OCI-LY7 (cell line): ENCODE data around the gene BTBD9. TPM values are rescaled to one million over a fixed set of nuclear protein-coding genes. Genes with fewer than 3 reads are reported as not detected.

ENCODE experiments used
- BruUV-seq: library from RNA; stranded (reverse); fragments of 400-500 nt; replicated peaks from 2 replicates; lab custom pipeline; 2021; lab: Mats Ljungman, UMichigan
- CTCF ChIA-PET: fragments of 300-600 bp; sonication (Branson Sonifier 250); formaldehyde crosslinking; loops from one replicate; lab custom pipeline; 2022; ENCODE audit warnings: antibody characterized with exemption; ENCODE audit not compliant: unreplicated experiment; lab: Charles Lee
- POLR2A ChIA-PET: fragments of 300-600 bp; sonication (Branson Sonifier 250); formaldehyde crosslinking; loops from one replicate; lab custom pipeline; 2022; ENCODE audit warnings: antibody characterized with exemption; lab: Charles Lee
- DNase-seq: peaks from one replicate; pipeline ENCODE4 v3.0.0-alpha.2; 2015; ENCODE audit warnings: low spot score
- H2AFZ ChIP-seq: fragments of 200-600 bp; sonication (generic), shearing (Covaris generic); 2 replicates; pipeline ENCODE4 v1.6.1; 2014; ENCODE audit warnings: mild to moderate bottlenecking, antibody characterized with exemption, low read length, moderate library complexity
- H3K27ac ChIP-seq: fragments of 200-600 bp; sonication (generic); 2 replicates; pipeline ENCODE4 v1.5.1; 2014; ENCODE audit warnings: mixed run types, low read depth, mild to moderate bottlenecking, moderate library complexity, low read length, inconsistent platforms; ENCODE audit not compliant: poor library complexity, severe bottlenecking
- H3K36me3 ChIP-seq: fragments of 200-600 bp; sonication (generic); 2 replicates; pipeline ENCODE4 v1.6.1; 2014; ENCODE audit warnings: mild to moderate bottlenecking, antibody characterized with exemption, low read length, moderate library complexity, mixed read lengths; ENCODE audit not compliant: insufficient read depth
- H3K4me1 ChIP-seq: fragments of 200-600 bp; sonication (generic); 2 replicates; pipeline ENCODE4 v1.5.1; 2014; ENCODE audit warnings: mild to moderate bottlenecking, low read length; ENCODE audit not compliant: insufficient read depth, poor library complexity, severe bottlenecking
- H3K4me2 ChIP-seq: fragments of 200-600 bp; sonication (generic); 2 replicates; pipeline ENCODE4 v1.6.1; 2014; ENCODE audit warnings: mild to moderate bottlenecking, low read length
- H3K4me3 ChIP-seq: fragments of 200-600 bp; sonication (generic); 2 replicates; pipeline ENCODE4 v1.5.1; 2014; ENCODE audit warnings: mild to moderate bottlenecking, low read depth, low read length; ENCODE audit not compliant: poor library complexity, severe bottlenecking
- H3K79me2 ChIP-seq: fragments of 200-600 bp; sonication (generic); 2 replicates; pipeline ENCODE4 v1.6.1; 2016; ENCODE audit warnings: low read depth, mild to moderate bottlenecking, low read length, moderate library complexity, mixed read lengths; ENCODE audit not compliant: insufficient read depth
- H3K9me2 ChIP-seq: fragments of 200-600 bp; sonication (generic); 2 replicates; pipeline ENCODE4 v1.6.1; 2016; ENCODE audit warnings: mild to moderate bottlenecking, low read length, mixed read lengths; ENCODE audit not compliant: insufficient read depth
- H3K9me3 ChIP-seq: fragments of 200-600 bp; sonication (generic); 2 replicates; pipeline ENCODE4 v1.6.1; 2014; ENCODE audit warnings: mild to moderate bottlenecking, mixed run types, low read length, mixed read lengths
- H4K20me1 ChIP-seq: fragments of 200-600 bp; sonication (generic); 2 replicates; pipeline ENCODE4 v1.6.1; 2014; ENCODE audit warnings: mild to moderate bottlenecking, antibody characterized with exemption, low read length, moderate library complexity, mixed read lengths; ENCODE audit not compliant: insufficient read depth
- CTCF ChIP-seq: fragments of 200-600 bp; sonication (generic); conservative IDR thresholded peaks from 2 replicates; pipeline ENCODE4 v1.5.1; 2014; ENCODE audit warnings: mild to moderate bottlenecking, antibody characterized with exemption, low read length, moderate library complexity, mixed read lengths
- EZH2phosphoT487 ChIP-seq: fragments of 200-600 bp; sonication (generic); IDR thresholded peaks from 2 replicates; pipeline ENCODE4 v1.6.1; 2018; ENCODE audit warnings: low read depth, borderline replicate concordance, mild to moderate bottlenecking, mixed run types, antibody characterized with exemption, low read length, moderate library complexity, mixed read lengths
- intact Hi-C: fragments of 100-400 bp; cut with micrococcal nuclease; formaldehyde crosslinking; loops from one replicate; pipeline ENCODE4 v1.10.0; 2022; ENCODE audit not compliant: unreplicated experiment
- total RNA-seq, 2 experiments: library from RNA; depleted of rRNA in 1 of 2; stranded (reverse); fragments of >200 nt in 1 of 2; shearing (Covaris generic) in 1 of 2; gene quantifications; 2 replicates each; pipeline ENCODE4 v1.2.3, GENCODE V29; 2014 to 2022

The BTBD9 gene
- total RNA-seq, 2 experiments from 2014 or later = 5.9 to 7.3 TPM

- intact Hi-C loops = no loop called here
- POLR2A ChIA-PET = no interaction called here
- no peak for DNase-seq
Measured at GRCh38 chr6:38649744-38650143, 10.0 kb upstream of the BTBD9 start.

GRCh38 chr6:38648629-38649028, 8.9 kb upstream of the BTBD9 start:
- Histone ChIP-seq H3K79me2 (no peaks in the 10 kb centered on the region), H3K27ac (no peak overlapping the region), H3K4me2 (no peak overlapping the region), H3K4me1 (no peaks in the 10 kb centered on the region), H3K9me2 (no peaks in the 10 kb centered on the region), H3K36me3 (no peaks in the 10 kb centered on the region), H2AFZ (no peak overlapping the region), H3K9me3 (no peaks in the 10 kb centered on the region), H3K4me3 (no peak overlapping the region), H4K20me1 (no peaks in the 10 kb centered on the region)
- TF ChIP-seq EZH2phosphoT487 (no peak), CTCF (no peak)
- CTCF ChIA-PET = no interaction called here
- POLR2A ChIA-PET = no interaction called here
- intact Hi-C loops = no loop called here
- BruUV-seq = no TSS peak
- no peak for DNase-seq

More at GRCh38 chr6:38649744-38650143, 10.0 kb upstream of the BTBD9 start:
- H3K4me3 ChIP-seq = no peak overlapping the region
- no peaks in the 10 kb centered on the region for H3K4me1 ChIP-seq
- no peak overlapping the region for H2AFZ ChIP-seq
- CTCF ChIA-PET = no interaction called here
- H3K79me2 ChIP-seq = no peaks in the 10 kb centered on the region
- no peaks in the 10 kb centered on the region for H3K9me3 ChIP-seq
- H3K27ac ChIP-seq = no peak overlapping the region
- H3K9me2 ChIP-seq = no peaks in the 10 kb centered on the region
- TF ChIP-seq EZH2phosphoT487 (no peak), CTCF (no peak)
- no peaks in the 10 kb centered on the region for H3K36me3 ChIP-seq
- BruUV-seq = no TSS peak
- no peaks in the 10 kb centered on the region for H4K20me1 ChIP-seq
- H3K4me2 ChIP-seq = no peak overlapping the region

GRCh38 chr6:38646166-38646878, 6.6 kb upstream of the BTBD9 start:
- POLR2A ChIA-PET = interaction anchor here (1.2 kb wide), 1 partner anchor 57 kb away, joined by 7 read pairs; the partner anchor contains the start of gene GLO1
- no peaks in the 10 kb centered on the region for H3K9me2 ChIP-seq
- no peaks in the 10 kb centered on the region for H3K36me3 ChIP-seq
- DNase-seq = no peak
- no TSS peak for BruUV-seq
- CTCF ChIA-PET = no interaction called here
- H3K4me3 ChIP-seq = no peak overlapping the region
- intact Hi-C loops = no loop called here
- H3K4me1 ChIP-seq = peaks cover under 1% of the 10 kb centered on the region
- no peaks in the 10 kb centered on the region for H3K9me3 ChIP-seq
- no peaks in the 10 kb centered on the region for H3K79me2 ChIP-seq
- H3K4me2 ChIP-seq = no peak overlapping the region
- H4K20me1 ChIP-seq = no peaks in the 10 kb centered on the region
- no peak overlapping the region for H3K27ac ChIP-seq
- TF ChIP-seq CTCF (no peak), EZH2phosphoT487 (no peak)
- H2AFZ ChIP-seq = no peak overlapping the region
